ENCODE measurements around the gene VASH2. TPM values are rescaled to one million over a fixed set of nuclear protein-coding genes. Genes with fewer than 3 reads are reported as not detected.
A peak's percentile ranks its signal among the peaks of the same experiment; 100 is the strongest.

Gene VASH2
- total and polyA plus RNA-seq, 2 of the 4 experiments (the other 2 are of a cell fraction) = 0.90 to 1.2 TPM

DNA sequence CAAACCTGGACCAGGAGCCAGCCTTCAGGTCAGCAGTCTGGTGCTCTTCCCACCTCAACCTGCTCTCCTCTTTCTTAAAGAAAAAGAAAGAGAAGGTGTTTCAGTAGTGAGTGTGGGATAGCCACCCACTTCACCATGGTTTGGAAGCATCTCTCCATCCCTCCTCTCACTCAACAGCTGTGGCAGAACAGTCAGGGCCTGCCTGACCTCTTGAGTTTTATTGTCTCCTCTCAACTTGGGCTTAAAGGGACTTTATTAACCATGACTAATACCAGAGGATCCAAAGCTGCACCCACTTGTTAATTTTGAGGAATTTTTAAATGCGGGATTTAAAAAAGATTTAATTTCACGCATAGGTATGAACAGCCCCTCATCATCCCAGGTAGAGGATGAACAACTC lies 570 bp upstream of the VASH2 start:
- no peak overlapping the region for H2BK120ac ChIP-seq (ENCODE audit: low read depth, low read length)
- peaks cover 6% of the 10 kb centered on the region; the same call in 1 of the 2 replicates for H3K36me3 ChIP-seq (ENCODE audit: control insufficient read depth, insufficient read depth, low read length)
- CTCF ChIA-PET = no interaction called here
- peaks cover 4% of the 10 kb centered on the region; the same call in 1 of the 2 replicates for H3K4me1 ChIP-seq (ENCODE audit: control insufficient read depth, insufficient read depth, low read length)
- peak overlapping the region; percentile 93 for H2AFZ ChIP-seq (replicated peaks; ENCODE audit: low read length, poor library complexity)
- H3K4me2 ChIP-seq (ENCODE audit: low read depth, low read length) = peak overlapping the region; percentile 89
- H3K27me3 ChIP-seq (ENCODE audit: control insufficient read depth, insufficient read depth, low read length) = peaks cover 7% of the 10 kb centered on the region; the same call in 1 of the 2 replicates
- intact Hi-C loops (cut with micrococcal nuclease) (loop anchor here (2.0 kb wide), 1 partner anchor 91 kb away; the partner anchor contains the start of gene FLVCR1), in situ Hi-C loops (cut with MboI; ENCODE audit: low sequenced_read_pairs) (no loop called here), dilution Hi-C loops (cut with HindIII; ENCODE audit: low sequenced_read_pairs, unreplicated experiment) (no loop called here)
- H2BK5ac ChIP-seq (ENCODE audit: low read depth, low read length, poor library complexity, severe bottlenecking) = no peak overlapping the region
- DNase-seq (no peak), ATAC-seq (ENCODE audit: low read depth) (no peak)
- BruUV-seq (replicated peaks) = no TSS peak
- H4K91ac ChIP-seq (ENCODE audit: insufficient read depth, low read depth, low read length) = no peak overlapping the region
- H4K5ac ChIP-seq (ENCODE audit: low read depth, low read length) = no peak overlapping the region
- H2BK15ac ChIP-seq (ENCODE audit: low read depth, low read length) = no peak overlapping the region
- H2AK9ac ChIP-seq (replicated peaks; ENCODE audit: low read depth, low read length, poor library complexity) = no peak overlapping the region
- no peak overlapping the region for H3K18ac ChIP-seq (ENCODE audit: low read depth, low read length)
- no peak overlapping the region for H3K9ac ChIP-seq (ENCODE audit: low read depth, low read length)
- peak overlapping the region; percentile 8; the same call in 1 of the 2 replicates for H3K23ac ChIP-seq (ENCODE audit: low read depth, low read length)
- no peak overlapping the region for H3K56ac ChIP-seq (ENCODE audit: extremely low read depth, insufficient read depth, low read length)
- H2BK20ac ChIP-seq (ENCODE audit: low read depth, low read length) = no peak overlapping the region
- H4K8ac ChIP-seq (ENCODE audit: low read depth in 2 of 2, low read length in 2 of 2) = no peak overlapping the region
- WGBS, 2 experiments (ENCODE audit: extremely low coverage in 2 of 2, insufficient read length in 1 of 2) = no CpG with 5 or more reads among the region's 2 CpGs
- no peak overlapping the region for H3K27ac ChIP-seq (ENCODE audit: insufficient read depth, low read length)
- TF ChIP-seq CHD1 (IDR thresholded peaks at IDR 0.05; ENCODE audit: low read depth, low read length) (no peak), RFX5 (IDR thresholded peaks at IDR 0.05; ENCODE audit: low read depth, low read length) (no peak), SMC3 (IDR thresholded peaks at IDR 0.05; ENCODE audit: low read depth, low read length) (no peak), RCOR1 (IDR thresholded peaks at IDR 0.05; ENCODE audit: insufficient replicate concordance, low read length) (no peak), CEBPB (IDR thresholded peaks at IDR 0.05; ENCODE audit: low read depth, low read length) (no peak), FOS (IDR thresholded peaks at IDR 0.05; ENCODE audit: low read depth, low read length) (no peak), NFE2L2 (IDR thresholded peaks at IDR 0.05; ENCODE audit: low read depth, low read length) (no peak), POLR2A (IDR thresholded peaks at IDR 0.05; ENCODE audit: low read depth, low read length) (no peak), MAZ (IDR thresholded peaks at IDR 0.05; ENCODE audit: borderline replicate concordance, low read depth, low read length) (no peak), BHLHE40 (IDR thresholded peaks at IDR 0.05; ENCODE audit: low read depth, low read length) (no peak), MXI1 (IDR thresholded peaks at IDR 0.05; ENCODE audit: borderline replicate concordance, low read depth, low read length) (no peak), RAD21 (IDR thresholded peaks at IDR 0.05; ENCODE audit: low read length) (no peak), MAFK (IDR thresholded peaks at IDR 0.05; ENCODE audit: low read depth, low read length) (no peak)
- TF ChIP-seq, protein P1, sequence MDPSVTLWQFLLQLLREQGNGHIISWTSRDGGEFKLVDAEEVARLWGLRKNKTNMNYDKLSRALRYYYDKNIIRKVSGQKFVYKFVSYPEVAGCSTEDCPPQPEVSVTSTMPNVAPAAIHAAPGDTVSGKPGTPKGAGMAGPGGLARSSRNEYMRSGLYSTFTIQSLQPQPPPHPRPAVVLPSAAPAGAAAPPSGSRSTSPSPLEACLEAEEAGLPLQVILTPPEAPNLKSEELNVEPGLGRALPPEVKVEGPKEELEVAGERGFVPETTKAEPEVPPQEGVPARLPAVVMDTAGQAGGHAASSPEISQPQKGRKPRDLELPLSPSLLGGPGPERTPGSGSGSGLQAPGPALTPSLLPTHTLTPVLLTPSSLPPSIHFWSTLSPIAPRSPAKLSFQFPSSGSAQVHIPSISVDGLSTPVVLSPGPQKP (IDR thresholded peaks at IDR 0.05; ENCODE audit: borderline replicate concordance, low read depth, low read length) = no peak
- TF ChIP-seq, protein P2, sequence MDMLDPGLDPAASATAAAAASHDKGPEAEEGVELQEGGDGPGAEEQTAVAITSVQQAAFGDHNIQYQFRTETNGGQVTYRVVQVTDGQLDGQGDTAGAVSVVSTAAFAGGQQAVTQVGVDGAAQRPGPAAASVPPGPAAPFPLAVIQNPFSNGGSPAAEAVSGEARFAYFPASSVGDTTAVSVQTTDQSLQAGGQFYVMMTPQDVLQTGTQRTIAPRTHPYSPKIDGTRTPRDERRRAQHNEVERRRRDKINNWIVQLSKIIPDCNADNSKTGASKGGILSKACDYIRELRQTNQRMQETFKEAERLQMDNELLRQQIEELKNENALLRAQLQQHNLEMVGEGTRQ (IDR thresholded peaks at IDR 0.05; ENCODE audit: low read depth, low read length) = no peak
- TF ChIP-seq, protein P3, sequence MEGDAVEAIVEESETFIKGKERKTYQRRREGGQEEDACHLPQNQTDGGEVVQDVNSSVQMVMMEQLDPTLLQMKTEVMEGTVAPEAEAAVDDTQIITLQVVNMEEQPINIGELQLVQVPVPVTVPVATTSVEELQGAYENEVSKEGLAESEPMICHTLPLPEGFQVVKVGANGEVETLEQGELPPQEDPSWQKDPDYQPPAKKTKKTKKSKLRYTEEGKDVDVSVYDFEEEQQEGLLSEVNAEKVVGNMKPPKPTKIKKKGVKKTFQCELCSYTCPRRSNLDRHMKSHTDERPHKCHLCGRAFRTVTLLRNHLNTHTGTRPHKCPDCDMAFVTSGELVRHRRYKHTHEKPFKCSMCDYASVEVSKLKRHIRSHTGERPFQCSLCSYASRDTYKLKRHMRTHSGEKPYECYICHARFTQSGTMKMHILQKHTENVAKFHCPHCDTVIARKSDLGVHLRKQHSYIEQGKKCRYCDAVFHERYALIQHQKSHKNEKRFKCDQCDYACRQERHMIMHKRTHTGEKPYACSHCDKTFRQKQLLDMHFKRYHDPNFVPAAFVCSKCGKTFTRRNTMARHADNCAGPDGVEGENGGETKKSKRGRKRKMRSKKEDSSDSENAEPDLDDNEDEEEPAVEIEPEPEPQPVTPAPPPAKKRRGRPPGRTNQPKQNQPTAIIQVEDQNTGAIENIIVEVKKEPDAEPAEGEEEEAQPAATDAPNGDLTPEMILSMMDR (conservative IDR thresholded peaks at IDR 0.05; ENCODE audit: low read depth, low read length) = no peak
- no peaks in the 10 kb centered on the region for H3K9me3 ChIP-seq (ENCODE audit: control insufficient read depth, insufficient read depth, low read length)
- no peak overlapping the region for H3K4ac ChIP-seq (ENCODE audit: low read depth, low read length)
- peak overlapping the region; percentile 66 for H3K4me3 ChIP-seq (ENCODE audit: insufficient read depth, low read depth, low read length)
- POLR2A ChIA-PET (ENCODE audit: unreplicated experiment) = no interaction called here
- H3K14ac ChIP-seq (replicated peaks; ENCODE audit: low read depth, low read length) = no peak overlapping the region
- H3K9me1 ChIP-seq (ENCODE audit: insufficient read depth, low read length) = peaks cover 3% of the 10 kb centered on the region; the same call in 1 of the 2 replicates
- H4K20me1 ChIP-seq (ENCODE audit: insufficient read depth, low read length) = no peaks in the 10 kb centered on the region
- H3K79me1 ChIP-seq (ENCODE audit: low read depth in 1 of 2, low read length in 2 of 2) = no peaks in the 10 kb centered on the region
- no peak overlapping the region for H2AK5ac ChIP-seq (ENCODE audit: low read depth, low read length)
